Endothelial cell of umbilical vein (primary cell): ENCODE data around the gene NCK2. TPM values are rescaled to one million over a fixed set of nuclear protein-coding genes. Genes with fewer than 3 reads are reported as not detected.

Experiments used
- Bru-seq: library from RNA; stranded (reverse); fragments of 400-500 nt; gene quantifications from one replicate; lab custom pipeline; 2021; lab: Mats Ljungman, UMichigan
- BruChase-seq, 2 experiments: library from RNA; stranded (reverse); fragments of 400-500 nt; gene quantifications; one replicate each; lab custom pipeline; 2021; lab: Mats Ljungman, UMichigan
- BruUV-seq: library from RNA; stranded (reverse); fragments of 400-500 nt; replicated peaks from 2 replicates; lab custom pipeline; 2021; lab: Mats Ljungman, UMichigan
- CTCF ChIA-PET: fragments of 300-600, 350-600 bp; sonication (Branson Sonifier 250); formaldehyde crosslinking; loops from one replicate; lab custom pipeline; 2021; ENCODE audit warnings: antibody characterized with exemption, inconsistent platforms; lab: Charles Lee
- POLR2A ChIA-PET: fragments of 300-600, 350-600 bp; sonication (Branson Sonifier 250); formaldehyde crosslinking; loops from one replicate; lab custom pipeline; 2021; ENCODE audit warnings: antibody characterized with exemption, inconsistent platforms; lab: Charles Lee
- DNase-seq: peaks from one replicate; pipeline ENCODE4 v3.0.0-alpha.2; 2011; ENCODE audit warnings: low read depth, low spot score
- FAIRE-seq: peaks from 2 replicates; lab custom pipeline; 2011; peaks lifted over from hg19 to GRCh38; lab: Jason Lieb, UNC
- H2AFZ ChIP-seq: 2 replicates; pipeline ENCODE4 v1.6.0; 2012; ENCODE audit warnings: low read depth, low read length, control low read depth, inconsistent platforms
- H3K27ac ChIP-seq: 2 replicates; pipeline ENCODE4 v1.5.1; 2011; ENCODE audit warnings: low read depth, mild to moderate bottlenecking, control low read depth, low read length, moderate library complexity; ENCODE audit not compliant: insufficient read depth
- H3K27me3 ChIP-seq, 2 experiments: 2 replicates each; pipeline versions ENCODE4 v1.6.0 to v1.6.1; 2011; ENCODE audit warnings: low read length in 2 of 2, mixed read lengths in 1 of 2; ENCODE audit not compliant: control insufficient read depth in 2 of 2, insufficient read depth in 2 of 2
- H3K36me3 ChIP-seq, 2 experiments: 2 replicates in 1 of 2; 3 replicates in 1 of 2; pipeline ENCODE4 v1.5.1; 2011; ENCODE audit warnings: low read length in 2 of 2, mild to moderate bottlenecking in 1 of 2, moderate library complexity in 1 of 2; ENCODE audit not compliant: control insufficient read depth in 2 of 2, insufficient read depth in 2 of 2; ENCODE audit errors: extremely low read depth in 1 of 2
- H3K4me1 ChIP-seq: 3 replicates; pipeline ENCODE4 v1.5.1; 2011; ENCODE audit warnings: mild to moderate bottlenecking, low read length; ENCODE audit not compliant: control insufficient read depth, insufficient read depth; ENCODE audit errors: extremely low read depth
- H3K4me2 ChIP-seq: 2 replicates; pipeline ENCODE4 v1.6.1; 2011; ENCODE audit warnings: low read length, control low read depth, mixed read lengths; ENCODE audit not compliant: insufficient read depth
- H3K4me3 ChIP-seq, 3 experiments: fragments of 200-600 bp in 1 of 3; sonication (generic), shearing (Covaris generic) in 1 of 3; replicated peaks in 1 of 3; 2 replicates each; pipeline ENCODE4 v1.5.1; 2011 to 2016; ENCODE audit warnings: control low read depth in 3 of 3, low read length in 3 of 3, mild to moderate bottlenecking in 2 of 3, inconsistent platforms in 1 of 3, low read depth in 1 of 3, moderate library complexity in 1 of 3; ENCODE audit not compliant: insufficient read depth in 1 of 3
- H3K79me2 ChIP-seq: 2 replicates; pipeline ENCODE4 v1.6.0; 2012; ENCODE audit warnings: low read length, inconsistent platforms; ENCODE audit not compliant: control insufficient read depth, insufficient read depth
- H3K9ac ChIP-seq: replicated peaks from 2 replicates; pipeline ENCODE3; 2011; ENCODE audit warnings: low read length, control low read depth; ENCODE audit not compliant: insufficient read depth; ENCODE audit errors: extremely low read depth
- H3K9me1 ChIP-seq: replicated peaks from 3 replicates; pipeline ENCODE4 v1.6.0; 2011; ENCODE audit warnings: mild to moderate bottlenecking, low read length; ENCODE audit not compliant: control insufficient read depth, insufficient read depth; ENCODE audit errors: extremely low read depth
- H3K9me3 ChIP-seq: replicated peaks from 2 replicates; pipeline ENCODE4 v1.5.1; 2012; ENCODE audit warnings: low read length, inconsistent platforms; ENCODE audit not compliant: control insufficient read depth, insufficient read depth
- H4K20me1 ChIP-seq: replicated peaks from 2 replicates; pipeline ENCODE3; 2011; ENCODE audit warnings: mild to moderate bottlenecking, low read length; ENCODE audit not compliant: control insufficient read depth, insufficient read depth; ENCODE audit errors: extremely low read depth
- CTCF ChIP-seq, 2 donors: IDR thresholded peaks; 1 replicate in 1 of 2; 2 replicates in 1 of 2; pipeline ENCODE4 v1.5.1; 2011; ENCODE audit warnings: low read length in 2 of 2, mild to moderate bottlenecking in 2 of 2, moderate library complexity in 2 of 2, control low read depth in 1 of 2, inconsistent platforms in 1 of 2, low read depth in 1 of 2; ENCODE audit not compliant: insufficient read depth in 1 of 2; ENCODE audit errors: extremely low read depth in 1 of 2
- EZH2 ChIP-seq: IDR thresholded peaks from 2 replicates; pipeline ENCODE4 v1.6.1; 2012; ENCODE audit warnings: borderline replicate concordance, low read depth, mild to moderate bottlenecking, moderate library complexity, low read length, inconsistent platforms; ENCODE audit not compliant: severe bottlenecking
- FOS ChIP-seq: IDR thresholded peaks from 2 replicates; pipeline ENCODE4 v1.6.1; 2011; ENCODE audit warnings: mild to moderate bottlenecking, low read length, moderate library complexity, borderline replicate concordance; ENCODE audit not compliant: insufficient read depth
- GATA2 ChIP-seq: IDR thresholded peaks from 2 replicates; pipeline ENCODE4 v1.7.0; 2011; ENCODE audit warnings: low read depth, mild to moderate bottlenecking, moderate library complexity, mixed read lengths, low read length; ENCODE audit not compliant: insufficient read length, insufficient read depth
- JUN ChIP-seq: IDR thresholded peaks from 2 replicates; pipeline ENCODE4 v1.6.1; 2011; ENCODE audit warnings: borderline replicate concordance, low read depth; ENCODE audit not compliant: insufficient read length, insufficient read depth
- MAX ChIP-seq: IDR thresholded peaks from 2 replicates; pipeline ENCODE4 v1.6.1; 2011; ENCODE audit not compliant: insufficient read depth, insufficient read length
- MYC ChIP-seq: IDR thresholded peaks from one replicate; pipeline ENCODE4 v1.6.1; 2011; ENCODE audit warnings: mild to moderate bottlenecking, low read depth, low read length
- POLR2A ChIP-seq: IDR thresholded peaks from 2 replicates; pipeline ENCODE4 v1.6.1; 2012; ENCODE audit warnings: low read depth, mild to moderate bottlenecking, control low read depth, low read length
- POLR2AphosphoS5 ChIP-seq: IDR thresholded peaks from 2 replicates; pipeline ENCODE4 v1.6.1; 2012; ENCODE audit warnings: low read depth, mild to moderate bottlenecking, control low read depth, low read length, moderate library complexity; ENCODE audit not compliant: insufficient read depth
- dilution Hi-C: fragments of 300-500 bp; cut with MboI; formaldehyde crosslinking; loops from one replicate; pipeline ENCODE4 v1.15.0; 2019; ENCODE audit warnings: low sequenced_read_pairs; ENCODE audit not compliant: extremely low pct_ligation_motif_present
- intact Hi-C: fragments of 100-400 bp; cut with micrococcal nuclease; formaldehyde crosslinking; loops from one replicate; pipeline ENCODE4 v1.10.0; 2022
- long read RNA-seq: library from polyadenylated mRNA; stranded (forward); transcript quantifications from one replicate; pipeline ENCODE4 v2.0.0, GENCODE V29; 2021
- polyA minus RNA-seq, 3 experiments: library from RNA; depleted of rRNA, polyadenylated mRNA; stranded (reverse); fragments of >200 nt; gene quantifications; 1 replicate in 1 of 3; 2 replicates in 2 of 3; pipeline ENCODE4 v1.2.3, GENCODE V29; 2011
- polyA plus RNA-seq, 4 experiments: library from polyadenylated mRNA; depleted of rRNA in 3 of 4; stranded (reverse) in 3 of 4; unstranded in 1 of 4; fragments of >200 nt; gene quantifications; 2 replicates each; pipeline versions ENCODE4 v1.2.1 to v1.2.3, GENCODE V29; 2011 to 2012; ENCODE audit warnings: missing spikeins in 1 of 4
- total RNA-seq: library from RNA; stranded (reverse); gene quantifications from 2 replicates; pipeline ENCODE4 v1.2.3, GENCODE V29; 2021

Gene NCK2
- total RNA-seq, result 38.4 and 39.1 TPM in 2 replicates
- 18.9 and 23.8 TPM in 2 replicates for polyA plus RNA-seq
- polyA plus RNA-seq (2011; cell fraction: cytosol; rRNA removed), result 26.7 and 35.5 TPM in 2 replicates
- 10.0 and 13.5 TPM in 2 replicates for polyA plus RNA-seq (2011; cell fraction: nucleus; rRNA removed)
- polyA plus RNA-seq (2012), result 33.3 and 43.6 TPM in 2 replicates
- 16.9 and 21.8 TPM in 2 replicates for polyA minus RNA-seq
- polyA minus RNA-seq (2011; cell fraction: cytosol; rRNA and poly(A)+ RNA removed), result 2.9 TPM
- polyA minus RNA-seq (2011; cell fraction: nucleus; rRNA and poly(A)+ RNA removed), result 8.8 and 16.7 TPM in 2 replicates
- percentile 81 among the genes with signal in this experiment for Bru-seq, nascent RNA
- BruChase-seq, experiment 1, labeled RNA remaining after a 6-hour chase, result percentile 67 among the genes with signal in this experiment
- percentile 65 among the genes with signal in this experiment for BruChase-seq, experiment 2, labeled RNA remaining after a 2-hour chase
- long read RNA-seq, transcript NCK2-205 (4 exons, 1,795 nt), result minor isoform, 27 of 109 reads
- long read RNA-seq, transcript NCK2-201 (5 exons, 2,683 nt), result major isoform, 66 of 109 reads
- long read RNA-seq, partial matches to known transcripts, result 14 of 109 reads
- long read RNA-seq, other reads (novel, unspliced or antisense), result 2 of 109 reads

GRCh38 chr2:105744909-105745853 is at the start of gene NCK2:
NCK2 (plus strand) TSS chr2:105744912; CDS start chr2:105855064, 110,152 bp downstream.
- FAIRE-seq, result peak; percentile 8
- Histone ChIP-seq H3K36me3 (no peaks in the 10 kb centered on the region), H3K4me3 (peak within 1 kb of the TSS; percentile 67 to 85 (median 82)), H3K4me2 (peak within 1 kb of the TSS; percentile 72), H4K20me1 (peaks cover 4% of the 10 kb centered on the region), H3K27me3 (peaks cover 9 to 25% of the 10 kb centered on the region in 2 experiments), H2AFZ (peak within 1 kb of the TSS; percentile 67), H3K79me2 (peaks cover 49% of the 10 kb centered on the region), H3K4me1 (peaks cover 30% of the 10 kb centered on the region), H3K27ac (peak within 1 kb of the TSS; percentile 32), H3K9me1 (no peaks in the 10 kb centered on the region), H3K9ac (peak within 1 kb of the TSS; percentile 80), H3K9me3 (no peaks in the 10 kb centered on the region)
- dilution Hi-C loops (no loop called here), intact Hi-C loops (loop anchor here (5.0 to 10.0 kb wide), 4 partner anchors 140 to 400 kb away; no protein-coding TSS in a partner anchor)
- TF ChIP-seq POLR2AphosphoS5 (no peak), MAX (no peak), MYC (no peak), FOS (no peak), EZH2 (no peak), GATA2 (no peak), CTCF (IDR thresholded peaks at IDR 0.05; ENCODE audit: extremely low read depth in 1 of 2, insufficient read depth in 1 of 2, low read depth in 1 of 2, low read length in 2 of 2) (no peak), JUN (no peak), POLR2A (no peak)
- POLR2A ChIA-PET, result no interaction called here
- DNase-seq, result peak; percentile 51
- BruUV-seq, result no TSS peak
- CTCF ChIA-PET, result interaction anchor here (0.6 to 0.8 kb wide), 3 partner anchors 8 to 432 kb away, joined by 3 read pairs; no protein-coding TSS in a partner anchor
